HG02610 (cell line): Measurements from ENCODE around the gene SORCS3.

Experiments used
- ATAC-seq: cut with Tn5 transposase; IDR thresholded peaks from one replicate; pipeline ENCODE4 v1.9.1; 2021; ENCODE audit warnings: mild to moderate bottlenecking, moderate library complexity; ENCODE audit not compliant: unreplicated experiment

SORCS3 gene

DNA sequence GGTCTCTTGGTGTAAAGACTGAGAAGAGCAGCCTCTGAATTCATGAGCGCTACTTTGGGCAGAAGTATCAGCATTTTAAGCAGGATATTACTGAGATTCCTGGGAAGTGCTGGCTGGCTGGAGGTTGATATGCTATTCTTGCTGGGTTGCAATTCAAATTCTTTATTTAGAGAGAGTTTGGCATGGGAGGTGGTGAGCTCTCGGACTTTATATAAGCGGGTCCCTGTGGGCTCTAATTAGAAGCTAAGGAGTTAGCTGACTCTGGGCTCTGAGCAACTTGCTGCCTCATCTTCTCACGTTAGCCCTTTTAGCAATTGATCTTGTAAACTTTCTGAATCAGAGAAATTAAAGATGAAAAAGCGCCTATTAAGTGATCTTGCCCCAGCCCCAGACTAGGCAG, 430.9 kb downstream of the SORCS3 start:
- ATAC-seq: no peak

DNA sequence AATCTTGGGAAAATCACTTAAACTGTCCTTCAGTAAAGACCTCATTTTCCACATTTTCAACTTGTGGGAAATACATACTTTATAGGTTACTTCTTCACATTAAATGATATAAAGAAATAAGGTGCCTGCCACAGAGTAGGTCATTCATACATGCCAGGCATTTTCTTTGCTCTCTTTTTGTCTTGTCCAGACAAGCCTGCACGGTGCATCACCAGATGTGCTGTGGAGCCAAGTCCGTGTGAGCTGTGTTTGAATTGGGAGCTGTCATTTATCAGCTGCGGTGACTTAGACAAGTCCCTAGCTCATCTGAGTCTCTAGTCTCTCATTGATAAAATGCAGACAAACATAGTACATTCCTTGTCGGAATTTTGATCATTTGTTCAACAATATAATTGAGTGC, 432.9 kb downstream of the SORCS3 start:
- ATAC-seq: no peak

GRCh38 chr10:105075031-105075430, 433.9 kb downstream of the SORCS3 start:
- no peak for ATAC-seq

DNA sequence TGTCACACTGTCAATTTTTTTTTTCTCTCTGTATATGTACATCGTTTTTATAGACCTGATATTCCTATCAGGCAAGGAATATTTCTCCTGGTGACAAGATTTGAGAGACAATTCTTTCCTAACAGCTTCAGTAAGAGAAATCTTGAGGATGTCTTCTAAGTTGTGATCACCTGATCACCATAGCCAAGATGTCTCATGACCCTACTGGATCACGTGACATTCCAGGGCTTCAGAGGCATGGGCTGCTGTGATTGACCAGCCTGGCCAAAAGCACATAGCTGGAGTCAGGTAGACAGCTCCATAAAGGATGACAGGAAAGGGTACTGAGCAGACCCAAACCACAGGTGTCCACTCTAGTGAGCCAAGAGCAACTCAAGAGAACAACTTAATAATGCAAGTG, 444.9 kb downstream of the SORCS3 start:
- no peak for ATAC-seq

GRCh38 chr10:105094048-105094447, 453.0 kb downstream of the SORCS3 start:
- no peak for ATAC-seq

- no peak for ATAC-seq
These were observed 455.2 kb downstream of the SORCS3 start for GRCh38 chr10:105096316-105096715.

DNA sequence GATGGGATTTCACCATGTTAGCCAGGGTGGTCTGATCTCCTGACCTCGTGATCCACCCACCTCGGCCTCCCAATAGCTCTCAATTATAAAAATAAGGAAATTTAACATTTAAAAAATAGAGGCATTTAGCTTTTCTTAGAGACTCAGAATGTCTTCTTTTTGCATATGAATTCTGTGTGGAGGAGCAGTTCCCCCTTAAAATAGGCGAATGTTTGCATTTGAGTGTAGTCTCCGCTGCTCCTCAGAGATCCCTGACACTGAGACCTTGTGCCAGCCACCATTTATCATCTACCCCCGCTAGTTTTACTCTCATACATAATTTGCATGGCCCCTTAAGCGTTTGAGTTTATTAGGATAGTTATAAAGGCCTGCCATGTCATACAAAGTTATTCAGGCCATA, 461.9 kb downstream of the SORCS3 start:
- ATAC-seq: no peak

DNA sequence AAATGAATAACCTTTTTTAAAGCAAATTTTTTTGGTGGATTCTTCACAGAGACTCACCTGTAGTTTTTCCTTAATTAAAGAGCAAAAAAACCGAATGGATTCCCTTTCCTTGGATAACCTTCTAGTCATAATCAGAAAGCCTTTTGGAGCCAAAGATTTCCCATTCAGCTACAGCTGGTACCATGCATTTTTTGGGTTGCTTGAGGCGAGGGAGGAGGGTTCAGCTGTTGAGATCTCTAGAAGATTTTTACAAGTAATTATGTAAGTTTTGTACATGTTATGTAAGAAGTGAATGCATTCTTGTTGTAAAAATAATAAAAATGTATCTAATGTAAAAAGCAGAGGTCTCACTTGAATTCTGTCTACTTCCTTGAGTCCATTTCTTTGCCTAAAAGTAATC, 463.2 kb downstream of the SORCS3 start:
- ATAC-seq: no peak

GRCh38 chr10:105109164-105109563, 468.1 kb downstream of the SORCS3 start:
- ATAC-seq: no peak

DNA sequence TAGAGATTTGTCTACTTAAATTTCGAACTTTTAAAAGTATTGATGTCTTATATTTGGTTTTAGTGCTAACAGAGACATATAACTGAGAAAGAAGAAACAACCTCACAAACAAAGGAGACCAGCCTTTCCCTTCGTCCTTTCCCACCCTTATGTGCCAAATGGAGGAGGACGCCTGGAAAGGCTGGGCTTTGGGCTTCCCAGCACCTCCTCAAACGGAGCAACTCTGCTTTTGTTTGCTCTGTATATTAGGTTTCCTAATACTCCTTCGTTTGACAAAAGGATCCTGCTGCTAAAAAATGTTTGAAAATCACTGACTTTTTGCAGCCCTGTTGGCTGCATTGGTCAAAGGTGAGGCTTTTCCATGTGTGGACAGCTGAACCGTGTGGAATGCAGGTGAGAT, 471.8 kb downstream of the SORCS3 start:
- no peak for ATAC-seq

DNA sequence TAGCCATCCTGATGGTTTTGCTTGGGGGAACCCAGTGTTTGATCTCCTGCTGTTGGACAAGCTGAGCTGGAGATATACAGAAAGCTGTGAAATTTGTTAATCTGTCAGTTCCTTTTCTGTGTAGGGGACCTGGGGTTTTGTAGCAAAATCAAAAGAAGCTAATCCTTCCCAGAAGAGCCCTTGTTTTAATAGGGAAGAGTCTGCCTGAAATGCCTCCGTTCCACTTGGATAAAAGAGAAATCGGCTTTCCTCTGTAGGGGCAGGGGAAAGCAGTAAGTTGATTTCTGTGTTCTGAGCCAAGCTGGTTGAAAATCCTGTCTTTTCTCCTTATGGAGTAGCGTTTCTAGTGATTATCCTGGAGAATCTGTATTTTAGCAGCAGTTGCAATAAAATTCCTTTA, 472.6 kb downstream of the SORCS3 start:
- ATAC-seq: no peak

GRCh38 chr10:105121743-105122142, 480.7 kb downstream of the SORCS3 start:
- ATAC-seq: no peak

- no peak for ATAC-seq
These were observed 487.0 kb downstream of the SORCS3 start for GRCh38 chr10:105128111-105128510.

DNA sequence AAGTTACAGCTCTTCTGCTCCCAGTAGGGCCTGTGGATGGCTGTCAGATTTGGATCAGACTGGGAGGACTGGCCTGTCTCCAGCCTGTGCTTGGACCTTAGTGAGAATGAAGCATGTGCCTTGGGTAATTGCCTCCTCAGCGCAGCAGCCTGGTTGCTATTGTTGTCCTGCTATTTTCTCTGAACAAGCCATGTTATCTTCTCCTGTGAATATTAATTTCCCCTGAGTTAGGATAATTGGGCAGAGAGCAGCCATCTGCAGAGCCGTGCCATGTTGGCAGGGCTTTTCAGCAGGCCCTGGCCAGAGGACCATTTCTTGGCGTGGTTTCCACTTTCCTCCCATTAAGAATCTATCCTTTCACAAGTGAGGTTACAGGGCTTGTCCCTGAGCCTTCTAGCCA, 497.3 kb downstream of the SORCS3 start:
- ATAC-seq: no peak

DNA sequence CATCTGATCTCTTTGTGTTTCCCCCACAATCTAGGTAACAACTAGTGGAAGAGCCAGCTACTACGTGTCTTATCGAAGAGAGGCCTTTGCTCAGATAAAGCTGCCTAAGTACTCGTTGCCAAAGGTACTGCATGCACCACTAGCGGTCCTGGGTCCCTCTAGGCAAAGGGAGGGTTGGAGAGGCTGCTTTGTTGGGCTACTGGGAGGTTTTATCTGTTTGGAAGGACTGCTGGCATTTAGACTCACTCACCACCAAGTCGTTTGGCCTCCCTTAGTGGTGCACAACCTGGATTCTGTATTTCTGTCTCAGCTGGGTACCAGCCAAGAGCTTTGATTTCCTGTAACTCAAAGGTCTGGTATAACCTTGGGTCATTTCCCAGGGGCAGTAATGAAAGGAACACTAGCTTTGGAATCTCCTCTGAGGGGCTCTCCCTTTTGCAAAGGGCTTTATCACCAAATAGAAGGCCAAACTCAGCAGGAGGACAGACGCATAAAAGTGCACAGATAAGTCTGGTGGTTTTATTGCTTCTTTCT, 498.3 kb downstream of the SORCS3 start:
- no peak for ATAC-seq

GRCh38 chr10:105140600-105140999, 499.5 kb downstream of the SORCS3 start:
- ATAC-seq: no peak

DNA sequence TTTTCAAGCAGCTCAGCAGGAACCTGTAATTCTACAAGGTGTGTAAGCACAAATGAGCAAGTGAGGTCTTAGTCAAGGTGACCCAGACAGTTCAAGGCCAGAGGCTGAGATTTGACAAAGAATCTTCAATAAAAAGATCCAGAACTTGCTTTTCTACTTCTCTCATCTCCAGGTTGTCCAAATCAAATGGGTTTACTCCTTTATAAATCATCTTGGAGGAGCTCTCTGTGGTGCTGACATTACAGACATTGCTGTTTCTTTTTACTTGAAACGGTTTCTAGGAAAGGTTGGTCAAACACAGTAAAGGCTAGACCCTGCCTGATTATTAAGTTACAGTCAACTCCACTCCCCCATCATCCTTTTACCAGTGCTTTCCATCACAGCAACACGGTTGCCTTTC, 504.6 kb downstream of the SORCS3 start:
- ATAC-seq: no peak

DNA sequence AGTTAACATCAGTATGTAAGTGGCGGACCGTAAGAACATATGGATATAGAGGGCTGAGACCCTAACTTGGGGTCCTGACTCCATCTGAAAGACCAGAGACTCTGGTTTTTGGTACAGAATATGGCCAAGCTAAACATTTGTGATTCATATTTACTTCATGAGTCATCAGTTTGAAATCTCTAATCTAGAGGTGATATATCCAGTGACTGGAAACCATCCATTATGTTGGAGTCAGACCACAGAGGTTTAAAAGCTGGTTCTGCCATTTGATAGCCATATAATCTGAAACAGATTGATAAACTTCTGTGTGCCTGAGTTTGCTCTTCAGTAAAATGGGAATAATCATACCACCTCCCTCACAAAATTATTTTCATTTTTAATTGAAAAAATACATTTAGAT, 505.3 kb downstream of the SORCS3 start:
- ATAC-seq: no peak

GRCh38 chr10:105148456-105148855, 507.4 kb downstream of the SORCS3 start:
- ATAC-seq: no peak

DNA sequence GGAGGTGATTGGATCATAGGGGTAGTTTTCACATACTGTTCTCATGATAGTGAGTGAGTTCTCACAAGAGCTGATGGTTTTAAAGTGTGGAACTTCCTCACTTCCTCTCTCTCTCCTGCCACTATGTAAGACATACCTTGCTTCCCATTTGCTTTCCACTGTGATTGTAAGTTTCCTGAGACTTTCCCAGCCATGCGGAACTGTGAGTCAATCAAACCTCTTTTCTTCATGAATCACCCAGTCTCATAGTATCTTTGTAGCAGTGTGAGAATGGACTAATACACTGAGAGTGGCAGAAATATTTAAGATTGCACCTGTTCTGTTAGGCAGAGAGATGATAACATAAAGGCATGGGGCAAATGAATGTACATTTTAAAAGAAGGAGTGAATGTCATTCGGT, 507.8 kb downstream of the SORCS3 start:
- no peak for ATAC-seq

- ATAC-seq: no peak
These were observed 508.3 kb downstream of the SORCS3 start for GRCh38 chr10:105149371-105149891.

DNA sequence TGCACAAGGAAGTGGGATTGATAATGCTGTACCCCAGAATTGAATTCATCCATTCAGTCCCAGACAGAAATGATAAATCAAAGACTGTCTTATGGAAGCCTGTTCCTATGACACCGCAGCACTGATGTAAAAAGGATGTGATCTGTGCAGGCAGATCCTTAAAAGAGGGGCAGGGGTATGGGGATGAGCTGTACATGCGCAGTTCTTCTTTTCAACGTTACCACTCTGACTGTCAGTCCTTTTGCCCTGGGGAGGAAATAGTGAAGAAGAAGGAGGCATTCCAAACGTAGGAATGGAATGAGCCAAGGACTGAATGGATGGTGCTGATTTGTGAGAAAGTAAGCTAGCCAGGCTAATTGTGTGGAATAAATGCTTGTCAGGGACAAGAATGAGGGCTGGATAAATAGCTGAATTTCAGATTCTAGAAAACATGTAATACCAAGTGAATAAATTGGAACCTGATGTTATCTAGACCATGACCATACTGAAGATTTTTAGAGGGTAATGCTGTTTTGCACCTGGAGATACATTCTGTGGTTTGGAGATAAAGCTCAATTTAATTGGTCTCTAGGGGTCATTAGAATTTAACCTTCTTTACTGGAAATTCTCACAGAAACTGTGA, 509.3 kb downstream of the SORCS3 start:
- ATAC-seq: no peak

DNA sequence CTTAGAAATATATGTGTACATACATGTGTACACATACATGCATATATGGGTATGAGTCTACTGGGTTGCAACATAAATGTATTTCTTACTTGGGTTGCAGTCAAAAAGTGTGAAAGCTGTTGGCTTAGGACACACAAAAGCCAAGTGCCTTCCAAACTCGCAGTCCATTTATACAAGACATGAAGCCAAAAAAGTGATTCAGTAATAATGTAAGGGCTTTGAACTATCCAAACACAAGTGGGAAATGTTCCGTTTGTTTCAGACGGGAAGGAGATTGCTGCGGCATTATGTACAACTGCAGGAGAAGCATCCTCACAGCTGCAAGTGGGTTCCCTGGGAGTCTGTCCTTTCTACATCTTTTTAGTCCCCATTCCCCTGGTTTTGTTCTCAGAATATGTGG, 513.6 kb downstream of the SORCS3 start:
- ATAC-seq: no peak
